Neural crest cell (in vitro differentiated cells): ENCODE results near the gene SLCO1A2. TPM values are rescaled to one million over a fixed set of nuclear protein-coding genes. Genes with fewer than 3 reads are reported as not detected.

Experiments
- DNase-seq: peaks from one replicate; pipeline ENCODE4 v3.0.0; 2021; ENCODE audit warnings: low read depth, mixed read lengths, low spot score
- H3K27ac Mint-ChIP-seq: one replicate; pipeline ENCODE4 v1.8.0; 2021; ENCODE audit warnings: mild to moderate bottlenecking, mixed read lengths; ENCODE audit not compliant: unreplicated experiment
- H3K27me3 Mint-ChIP-seq: 2 replicates; pipeline ENCODE4 v1.8.0; 2021; ENCODE audit warnings: low read depth, mild to moderate bottlenecking, mixed read lengths
- H3K36me3 Mint-ChIP-seq: 2 replicates; pipeline ENCODE4 v1.8.0; 2021; ENCODE audit warnings: low read depth, mild to moderate bottlenecking, mixed read lengths
- H3K4me1 Mint-ChIP-seq: 2 replicates; pipeline ENCODE4 v1.8.0; 2021; ENCODE audit warnings: mixed read lengths
- H3K4me3 Mint-ChIP-seq: one replicate; pipeline ENCODE4 v1.8.0; 2021; ENCODE audit warnings: mild to moderate bottlenecking, mixed read lengths
- H3K9me3 Mint-ChIP-seq: 2 replicates; pipeline ENCODE4 v1.8.0; 2021; ENCODE audit warnings: mixed read lengths
- total RNA-seq: library from RNA; stranded (reverse); gene quantifications from 2 replicates; pipeline ENCODE4 v1.2.1, GENCODE V29; 2021
- TF ChIP-seq, protein P1 (sequence below): fragments of 200-600 bp; sonication (generic); conservative IDR thresholded peaks from 2 replicates; pipeline ENCODE4 v1.5.0; 2021; ENCODE audit warnings: antibody characterized with exemption, mild to moderate bottlenecking

Gene SLCO1A2
- total RNA-seq, 1 donor from 2014 or later: 5.4 TPM

DNA sequence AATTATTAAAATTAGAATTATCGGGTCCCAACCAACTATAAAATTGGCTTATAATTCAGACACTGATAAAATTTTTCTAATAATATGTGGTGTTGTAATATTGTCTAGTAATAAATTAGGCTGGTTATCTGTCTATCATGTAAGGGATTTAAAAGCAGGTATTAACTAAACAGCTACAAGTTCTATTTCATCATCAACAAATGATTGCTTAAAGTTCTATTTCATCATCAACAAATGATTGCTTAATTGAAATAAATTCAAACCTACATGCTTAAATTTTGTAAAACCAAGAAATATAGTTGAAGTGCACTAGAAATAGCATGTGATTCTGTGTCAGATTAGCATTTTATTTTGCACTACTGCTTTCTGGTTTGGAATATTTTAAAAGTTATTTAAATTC is 34.1 kb downstream of the SLCO1A2 start:
- no peak overlapping the region for H3K27ac Mint-ChIP-seq
- TF ChIP-seq, protein P1, sequence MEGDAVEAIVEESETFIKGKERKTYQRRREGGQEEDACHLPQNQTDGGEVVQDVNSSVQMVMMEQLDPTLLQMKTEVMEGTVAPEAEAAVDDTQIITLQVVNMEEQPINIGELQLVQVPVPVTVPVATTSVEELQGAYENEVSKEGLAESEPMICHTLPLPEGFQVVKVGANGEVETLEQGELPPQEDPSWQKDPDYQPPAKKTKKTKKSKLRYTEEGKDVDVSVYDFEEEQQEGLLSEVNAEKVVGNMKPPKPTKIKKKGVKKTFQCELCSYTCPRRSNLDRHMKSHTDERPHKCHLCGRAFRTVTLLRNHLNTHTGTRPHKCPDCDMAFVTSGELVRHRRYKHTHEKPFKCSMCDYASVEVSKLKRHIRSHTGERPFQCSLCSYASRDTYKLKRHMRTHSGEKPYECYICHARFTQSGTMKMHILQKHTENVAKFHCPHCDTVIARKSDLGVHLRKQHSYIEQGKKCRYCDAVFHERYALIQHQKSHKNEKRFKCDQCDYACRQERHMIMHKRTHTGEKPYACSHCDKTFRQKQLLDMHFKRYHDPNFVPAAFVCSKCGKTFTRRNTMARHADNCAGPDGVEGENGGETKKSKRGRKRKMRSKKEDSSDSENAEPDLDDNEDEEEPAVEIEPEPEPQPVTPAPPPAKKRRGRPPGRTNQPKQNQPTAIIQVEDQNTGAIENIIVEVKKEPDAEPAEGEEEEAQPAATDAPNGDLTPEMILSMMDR: no peak
- no peaks in the 10 kb centered on the region for H3K36me3 Mint-ChIP-seq
- no peaks in the 10 kb centered on the region for H3K27me3 Mint-ChIP-seq
- no peak for DNase-seq
- H3K9me3 Mint-ChIP-seq: no peaks in the 10 kb centered on the region
- H3K4me1 Mint-ChIP-seq: no peaks in the 10 kb centered on the region
- H3K4me3 Mint-ChIP-seq: no peak overlapping the region

DNA sequence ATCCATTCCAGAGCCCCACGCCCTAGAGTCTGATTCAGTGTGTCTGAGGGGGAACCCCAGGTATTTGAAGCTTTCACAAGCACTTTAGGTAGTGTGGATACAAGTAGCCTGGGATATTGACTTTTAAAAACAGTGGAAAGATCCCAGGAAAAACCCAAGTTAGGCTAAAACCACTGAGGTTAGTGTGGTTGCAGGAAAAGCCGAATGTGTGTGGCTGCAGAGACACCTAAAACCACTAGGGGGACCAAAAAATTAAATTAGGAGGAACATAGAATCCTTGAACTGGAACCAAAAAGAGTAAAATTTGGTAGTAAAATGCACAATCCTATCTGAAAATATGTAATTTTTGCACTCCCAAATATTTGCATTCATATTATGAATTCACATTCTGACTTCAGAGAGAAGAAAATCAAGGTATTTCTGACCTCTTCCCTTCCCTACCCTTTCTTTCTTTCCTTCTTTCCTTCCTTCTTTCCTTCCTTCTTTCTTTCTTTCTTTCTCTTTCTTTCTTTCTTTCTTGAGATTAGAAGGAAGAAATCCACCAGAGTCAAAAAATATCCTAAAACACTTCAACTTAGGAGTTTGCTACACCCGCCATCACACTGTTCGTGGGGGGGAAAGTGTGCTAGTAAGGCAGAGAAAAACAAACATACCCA is 37.8 kb downstream of the SLCO1A2 start:
- H3K4me3 Mint-ChIP-seq: no peak overlapping the region
- DNase-seq: peak; percentile 6
- TF ChIP-seq, protein P1: peak; percentile 92
- no peaks in the 10 kb centered on the region for H3K36me3 Mint-ChIP-seq
- H3K4me1 Mint-ChIP-seq: no peaks in the 10 kb centered on the region
- H3K9me3 Mint-ChIP-seq: no peaks in the 10 kb centered on the region
- H3K27me3 Mint-ChIP-seq: no peaks in the 10 kb centered on the region
- no peak overlapping the region for H3K27ac Mint-ChIP-seq

DNA sequence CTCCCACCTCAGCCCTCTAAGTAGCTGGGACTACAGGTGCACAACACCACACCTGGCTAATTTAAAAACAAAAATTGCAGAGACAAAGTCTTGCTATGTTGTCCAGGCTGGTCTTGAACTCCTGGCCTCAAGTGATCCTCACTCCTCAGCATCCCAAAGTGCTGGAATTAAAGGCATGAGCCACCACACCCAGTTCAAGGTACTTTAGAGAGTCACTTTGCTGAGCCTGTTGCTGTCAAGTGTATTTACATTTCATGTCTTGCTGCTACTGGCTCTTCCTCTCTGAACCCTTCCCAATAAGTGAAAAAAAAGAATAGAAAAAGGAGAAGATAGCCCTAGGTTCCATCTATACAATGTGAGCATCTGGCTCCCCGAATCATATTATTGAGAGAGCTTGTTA is 38.4 kb downstream of the SLCO1A2 start:
- H3K36me3 Mint-ChIP-seq: peaks cover under 1% of the 10 kb centered on the region
- TF ChIP-seq, protein P1: no peak
- H3K9me3 Mint-ChIP-seq: no peaks in the 10 kb centered on the region
- no peak overlapping the region for H3K4me3 Mint-ChIP-seq
- no peak for DNase-seq
- H3K27me3 Mint-ChIP-seq: no peaks in the 10 kb centered on the region
- H3K4me1 Mint-ChIP-seq: no peaks in the 10 kb centered on the region
- no peak overlapping the region for H3K27ac Mint-ChIP-seq

DNA sequence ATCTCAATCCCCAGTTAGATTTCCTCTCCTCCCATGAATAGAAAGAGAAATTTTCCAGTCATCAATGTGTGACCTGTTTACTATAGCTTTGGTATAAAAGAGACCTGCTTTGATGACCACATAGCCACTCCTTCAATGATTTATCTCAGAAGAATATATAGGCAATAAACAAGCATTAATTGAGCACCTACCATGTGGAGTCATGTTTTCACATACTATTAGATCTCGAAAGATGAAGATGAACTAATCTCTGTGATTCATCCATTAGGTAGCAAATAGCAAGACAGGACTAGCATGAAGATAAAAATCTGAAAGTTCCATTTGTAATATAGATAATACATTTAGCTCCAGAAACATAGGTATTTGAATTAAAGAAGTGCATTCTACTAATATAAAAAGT is 40.5 kb downstream of the SLCO1A2 start:
- Mint-ChIP-seq H3K27me3 (no peaks in the 10 kb centered on the region), H3K36me3 (peaks cover 2% of the 10 kb centered on the region), H3K4me1 (no peaks in the 10 kb centered on the region), H3K27ac (no peak overlapping the region), H3K4me3 (no peak overlapping the region), H3K9me3 (no peaks in the 10 kb centered on the region)
- DNase-seq: no peak
- TF ChIP-seq, protein P1: no peak

DNA sequence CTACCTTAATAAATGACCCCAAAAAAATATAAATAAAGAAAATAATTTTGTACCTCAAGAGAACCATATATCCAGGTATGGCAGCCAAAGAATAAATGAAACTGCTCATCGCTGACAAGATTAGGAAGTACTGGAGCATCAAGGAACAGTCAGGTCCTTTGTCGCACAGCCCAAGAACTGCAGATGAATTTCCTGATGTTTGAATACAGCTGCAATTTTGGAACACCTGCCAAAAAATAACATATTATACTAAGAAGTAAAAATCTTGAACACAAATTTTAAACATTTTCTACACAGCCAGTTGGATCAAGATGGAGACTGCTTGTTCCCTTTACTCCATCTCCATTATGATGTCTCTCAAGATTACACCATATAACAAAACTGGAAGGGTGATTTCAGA is 42.6 kb downstream of the SLCO1A2 start:
- H3K4me3 Mint-ChIP-seq: no peak overlapping the region
- no peaks in the 10 kb centered on the region for H3K4me1 Mint-ChIP-seq
- H3K27me3 Mint-ChIP-seq: no peaks in the 10 kb centered on the region

More for the DNA sequence above, 42.6 kb downstream of the SLCO1A2 start:
- no peak overlapping the region for H3K27ac Mint-ChIP-seq
- no peak for DNase-seq
- H3K36me3 Mint-ChIP-seq: peaks cover 2% of the 10 kb centered on the region
- TF ChIP-seq, protein P1: no peak
- H3K9me3 Mint-ChIP-seq: no peaks in the 10 kb centered on the region
